Neural cell (in vitro differentiated cells): ENCODE results near the gene RUFY3.

Experiments used
- CTCF ChIP-seq: fragments of 450-650 bp; IDR thresholded peaks from 2 replicates; pipeline ENCODE4 v1.5.1; 2014; ENCODE audit warnings: antibody characterized with exemption, mild to moderate bottlenecking, moderate library complexity; ENCODE audit not compliant: poor library complexity, severe bottlenecking
- EP300 ChIP-seq: fragments of 450-650 bp; conservative IDR thresholded peaks from 2 replicates; pipeline ENCODE4 v1.6.1; 2014; ENCODE audit warnings: antibody characterized with exemption, mild to moderate bottlenecking, moderate library complexity; ENCODE audit not compliant: poor library complexity, severe bottlenecking
- EZH2 ChIP-seq: fragments of 200-600, 300-800 bp; shearing (Covaris generic), sonication (generic); IDR thresholded peaks from 2 replicates; pipeline ENCODE4 v1.6.1; 2014; ENCODE audit warnings: antibody characterized with exemption, low read length, borderline replicate concordance, mild to moderate bottlenecking; ENCODE audit not compliant: insufficient read depth, poor library complexity, severe bottlenecking
- MXI1 ChIP-seq: fragments of 450-650 bp; conservative IDR thresholded peaks from 2 replicates; pipeline ENCODE4 v1.6.1; 2014; ENCODE audit warnings: antibody characterized with exemption, mild to moderate bottlenecking; ENCODE audit not compliant: poor library complexity, severe bottlenecking
- POLR2AphosphoS5 ChIP-seq: IDR thresholded peaks from 2 replicates; pipeline ENCODE4 v1.6.1; 2012
- REST ChIP-seq: IDR thresholded peaks from 2 replicates; pipeline ENCODE4 v1.6.1; 2012; ENCODE audit warnings: borderline replicate concordance
- SMC3 ChIP-seq: fragments of 450-650 bp; conservative IDR thresholded peaks from 2 replicates; pipeline ENCODE4 v1.6.1; 2014; ENCODE audit warnings: antibody characterized with exemption, mild to moderate bottlenecking, moderate library complexity; ENCODE audit not compliant: poor library complexity
- TAF1 ChIP-seq: IDR thresholded peaks from 2 replicates; pipeline ENCODE4 v1.6.1; 2012; ENCODE audit warnings: low read depth

GRCh38 chr4:70700712-70701111 is 21.1 kb upstream of the RUFY3 start:
- TF ChIP-seq SMC3 (no peak), CTCF (no peak), POLR2AphosphoS5 (no peak), REST (no peak), EP300 (no peak), EZH2 (no peak), TAF1 (no peak), MXI1 (no peak)
